Loucy (cell line): Measurements from ENCODE around the gene BRSK2.

Experiments
- H2AFZ ChIP-seq: fragments of 200-600 bp; sonication (generic); 2 replicates; pipeline ENCODE4 v1.6.0; 2016; ENCODE audit warnings: antibody characterized with exemption, mild to moderate bottlenecking, low read length, moderate library complexity
- H3F3A ChIP-seq: fragments of 200-600 bp; 2 replicates; pipeline ENCODE4 v1.6.0; 2016; ENCODE audit warnings: antibody characterized with exemption, low read depth, mild to moderate bottlenecking
- H3K27me3 ChIP-seq: fragments of 200-600 bp; sonication (generic); 2 replicates; pipeline ENCODE4 v1.6.1; 2014; ENCODE audit warnings: low read length, mild to moderate bottlenecking; ENCODE audit not compliant: insufficient read depth, poor library complexity, severe bottlenecking
- H3K36me3 ChIP-seq: fragments of 200-600 bp; sonication (generic); 2 replicates; pipeline ENCODE4 v1.6.1; 2016; ENCODE audit warnings: low read length; ENCODE audit not compliant: insufficient read depth
- H3K4me1 ChIP-seq: fragments of 200-600 bp; sonication (generic); 2 replicates; pipeline ENCODE4 v1.5.1; 2014; ENCODE audit warnings: low read length, mild to moderate bottlenecking; ENCODE audit not compliant: insufficient read depth, poor library complexity, severe bottlenecking
- H3K4me2 ChIP-seq: fragments of 200-600 bp; sonication (generic); 2 replicates; pipeline ENCODE4 v1.6.0; 2014; ENCODE audit warnings: antibody characterized with exemption, low read length, low read depth, mild to moderate bottlenecking; ENCODE audit not compliant: poor library complexity, severe bottlenecking
- H3K4me3 ChIP-seq: fragments of 200-600 bp; sonication (generic); 2 replicates; pipeline ENCODE4 v1.5.1; 2014; ENCODE audit warnings: low read length, mild to moderate bottlenecking, mixed read lengths; ENCODE audit not compliant: poor library complexity, severe bottlenecking
- H3K79me2 ChIP-seq: fragments of 200-600 bp; sonication (generic); 2 replicates; pipeline ENCODE4 v1.6.1; 2014; ENCODE audit warnings: low read length; ENCODE audit not compliant: insufficient read depth
- H3K9ac ChIP-seq: fragments of 200-600 bp; sonication (generic); 2 replicates; pipeline ENCODE4 v1.6.0; 2014; ENCODE audit warnings: mild to moderate bottlenecking, low read depth, low read length, moderate library complexity; ENCODE audit not compliant: poor library complexity, severe bottlenecking
- H3K9me2 ChIP-seq: fragments of 200-600 bp; sonication (generic); replicated peaks from 2 replicates; pipeline ENCODE4 v1.6.1; 2016; ENCODE audit warnings: low read depth, low read length, mixed read lengths
- H3K9me3 ChIP-seq: fragments of 200-600 bp; sonication (generic); 2 replicates; pipeline ENCODE4 v1.6.1; 2014; ENCODE audit warnings: mild to moderate bottlenecking, antibody characterized with exemption, low read length, low read depth; ENCODE audit not compliant: insufficient read depth
- H4K20me1 ChIP-seq: fragments of 200-600 bp; sonication (generic); 2 replicates; pipeline ENCODE4 v1.6.0; 2014; ENCODE audit warnings: antibody characterized with exemption, low read length, mild to moderate bottlenecking; ENCODE audit not compliant: insufficient read depth, poor library complexity, severe bottlenecking
- CTCF ChIP-seq: fragments of 200-600 bp; sonication (generic); conservative IDR thresholded peaks from 2 replicates; pipeline ENCODE4 v1.5.1; 2014; ENCODE audit warnings: mild to moderate bottlenecking, antibody characterized with exemption, low read length
- EZH2phosphoT487 ChIP-seq: fragments of 200-600 bp; IDR thresholded peaks from 2 replicates; pipeline ENCODE4 v1.6.1; 2018; ENCODE audit warnings: antibody characterized with exemption, mild to moderate bottlenecking, moderate library complexity, borderline replicate concordance

The BRSK2 gene

DNA sequence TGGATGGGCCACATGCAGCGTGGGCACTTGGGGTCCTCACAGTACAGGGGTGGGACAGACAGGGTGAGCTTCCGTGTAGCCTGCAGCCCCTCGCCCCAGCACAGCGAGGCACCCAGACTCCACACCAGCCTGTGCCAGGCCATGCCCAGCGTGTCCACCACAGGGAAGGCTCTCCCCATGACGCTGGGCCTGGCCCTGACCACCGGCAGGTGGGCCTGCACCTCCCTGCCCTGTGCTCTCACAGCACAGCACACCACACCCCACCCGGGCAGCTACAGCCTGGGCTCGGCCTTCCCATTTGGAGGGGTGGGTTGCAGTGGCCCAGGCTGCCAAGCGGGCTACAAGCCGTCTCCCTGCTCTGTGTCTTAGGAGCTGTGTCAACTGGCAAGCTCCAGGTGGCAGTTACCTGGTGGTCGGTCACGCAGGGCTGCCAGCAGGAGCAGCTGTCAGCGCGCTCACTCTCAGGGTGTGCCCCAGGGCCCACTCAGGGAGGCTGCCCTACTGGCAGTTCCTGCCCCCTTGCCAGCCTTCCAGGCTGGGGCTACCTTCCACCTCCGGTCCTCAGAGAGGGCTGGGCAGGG is 92.2 kb downstream of the BRSK2 start:
- H3K9me2 ChIP-seq = no peaks in the 10 kb centered on the region
- no peaks in the 10 kb centered on the region for H4K20me1 ChIP-seq

GRCh38 chr11:1482581-1483444 is 93.1 kb downstream of the BRSK2 start:
- Histone ChIP-seq H3K9me2 (no peaks in the 10 kb centered on the region), H4K20me1 (peaks cover under 1% of the 10 kb centered on the region), H3K79me2 (peaks cover 25% of the 10 kb centered on the region; the same call in 1 of the 2 replicates), H3K4me1 (peaks cover 5% of the 10 kb centered on the region), H3K36me3 (peaks cover 16% of the 10 kb centered on the region; the same call in 1 of the 2 replicates), H3K4me3 (no peak overlapping the region), H3K27me3 (no peaks in the 10 kb centered on the region), H3K9ac (no peak overlapping the region), H3K9me3 (no peaks in the 10 kb centered on the region), H3F3A (no peaks in the 10 kb centered on the region), H3K4me2 (no peak overlapping the region), H2AFZ (no peak overlapping the region)
- no peak for TF ChIP-seq EZH2phosphoT487
- no peak for TF ChIP-seq CTCF

More for the DNA sequence above, 92.2 kb downstream of the BRSK2 start:
- H3K4me2 ChIP-seq = no peak overlapping the region
- no peak overlapping the region for H2AFZ ChIP-seq
- H3K4me1 ChIP-seq = peaks cover 5% of the 10 kb centered on the region
- H3K36me3 ChIP-seq = peaks cover 25% of the 10 kb centered on the region; the same call in 1 of the 2 replicates
- H3K9ac ChIP-seq = no peak overlapping the region
- no peaks in the 10 kb centered on the region for H3K27me3 ChIP-seq
- no peak for TF ChIP-seq EZH2phosphoT487
- TF ChIP-seq CTCF = no peak
- no peaks in the 10 kb centered on the region for H3K9me3 ChIP-seq
- peaks cover 18% of the 10 kb centered on the region; the same call in 1 of the 2 replicates for H3K79me2 ChIP-seq
- no peaks in the 10 kb centered on the region for H3F3A ChIP-seq
- no peak overlapping the region for H3K4me3 ChIP-seq

GRCh38 chr11:1483445-1483961 is 93.8 kb downstream of the BRSK2 start:
- H3K9me3 ChIP-seq = no peaks in the 10 kb centered on the region
- H3F3A ChIP-seq = no peaks in the 10 kb centered on the region
- peaks cover 5% of the 10 kb centered on the region for H4K20me1 ChIP-seq
- no peak overlapping the region for H3K4me2 ChIP-seq
- H3K27me3 ChIP-seq = no peaks in the 10 kb centered on the region
- TF ChIP-seq CTCF = no peak
- TF ChIP-seq EZH2phosphoT487 = no peak
- peaks cover 15% of the 10 kb centered on the region; the same call in 1 of the 2 replicates for H3K36me3 ChIP-seq
- H3K4me1 ChIP-seq = no peaks in the 10 kb centered on the region
- H3K9me2 ChIP-seq = no peaks in the 10 kb centered on the region
- no peak overlapping the region for H3K4me3 ChIP-seq
- no peak overlapping the region for H3K9ac ChIP-seq
- H2AFZ ChIP-seq = no peak overlapping the region
- H3K79me2 ChIP-seq = peaks cover 26% of the 10 kb centered on the region; the same call in 1 of the 2 replicates
